Endothelial cell of umbilical vein (primary cell): ENCODE measurements around the gene ARSH. TPM values are rescaled to one million over a fixed set of nuclear protein-coding genes. Genes with fewer than 3 reads are reported as not detected.

ENCODE experiments used
- BruUV-seq: library from RNA; stranded (reverse); fragments of 400-500 nt; replicated peaks from 2 replicates; lab custom pipeline; 2021; lab: Mats Ljungman, UMichigan
- CTCF ChIA-PET: fragments of 300-600, 350-600 bp; sonication (Branson Sonifier 250); formaldehyde crosslinking; loops from one replicate; lab custom pipeline; 2021; ENCODE audit warnings: antibody characterized with exemption, inconsistent platforms; lab: Charles Lee
- POLR2A ChIA-PET: fragments of 300-600, 350-600 bp; sonication (Branson Sonifier 250); formaldehyde crosslinking; loops from one replicate; lab custom pipeline; 2021; ENCODE audit warnings: antibody characterized with exemption, inconsistent platforms; lab: Charles Lee
- DNase-seq: peaks from one replicate; pipeline ENCODE4 v3.0.0-alpha.2; 2011; ENCODE audit warnings: low read depth, low spot score
- FAIRE-seq: peaks from 2 replicates; lab custom pipeline; 2011; peaks lifted over from hg19 to GRCh38; lab: Jason Lieb, UNC
- H2AFZ ChIP-seq: 2 replicates; pipeline ENCODE4 v1.6.0; 2012; ENCODE audit warnings: low read depth, low read length, control low read depth, inconsistent platforms
- H3K27ac ChIP-seq: 2 replicates; pipeline ENCODE4 v1.5.1; 2011; ENCODE audit warnings: low read depth, mild to moderate bottlenecking, control low read depth, low read length, moderate library complexity; ENCODE audit not compliant: insufficient read depth
- H3K27me3 ChIP-seq, 2 experiments: 2 replicates each; pipeline versions ENCODE4 v1.6.0 to v1.6.1; 2011; ENCODE audit warnings: low read length in 2 of 2, mixed read lengths in 1 of 2; ENCODE audit not compliant: control insufficient read depth in 2 of 2, insufficient read depth in 2 of 2
- H3K36me3 ChIP-seq, 2 experiments: 2 replicates in 1 of 2; 3 replicates in 1 of 2; pipeline ENCODE4 v1.5.1; 2011; ENCODE audit warnings: low read length in 2 of 2, mild to moderate bottlenecking in 1 of 2, moderate library complexity in 1 of 2; ENCODE audit not compliant: control insufficient read depth in 2 of 2, insufficient read depth in 2 of 2; ENCODE audit errors: extremely low read depth in 1 of 2
- H3K4me1 ChIP-seq: 3 replicates; pipeline ENCODE4 v1.5.1; 2011; ENCODE audit warnings: mild to moderate bottlenecking, low read length; ENCODE audit not compliant: control insufficient read depth, insufficient read depth; ENCODE audit errors: extremely low read depth
- H3K4me2 ChIP-seq: 2 replicates; pipeline ENCODE4 v1.6.1; 2011; ENCODE audit warnings: low read length, control low read depth, mixed read lengths; ENCODE audit not compliant: insufficient read depth
- H3K4me3 ChIP-seq, 3 experiments: fragments of 200-600 bp in 1 of 3; sonication (generic), shearing (Covaris generic) in 1 of 3; replicated peaks in 1 of 3; 2 replicates each; pipeline ENCODE4 v1.5.1; 2011 to 2016; ENCODE audit warnings: control low read depth in 3 of 3, low read length in 3 of 3, mild to moderate bottlenecking in 2 of 3, inconsistent platforms in 1 of 3, low read depth in 1 of 3, moderate library complexity in 1 of 3; ENCODE audit not compliant: insufficient read depth in 1 of 3
- H3K79me2 ChIP-seq: 2 replicates; pipeline ENCODE4 v1.6.0; 2012; ENCODE audit warnings: low read length, inconsistent platforms; ENCODE audit not compliant: control insufficient read depth, insufficient read depth
- H3K9ac ChIP-seq: replicated peaks from 2 replicates; pipeline ENCODE3; 2011; ENCODE audit warnings: low read length, control low read depth; ENCODE audit not compliant: insufficient read depth; ENCODE audit errors: extremely low read depth
- H3K9me1 ChIP-seq: replicated peaks from 3 replicates; pipeline ENCODE4 v1.6.0; 2011; ENCODE audit warnings: mild to moderate bottlenecking, low read length; ENCODE audit not compliant: control insufficient read depth, insufficient read depth; ENCODE audit errors: extremely low read depth
- H3K9me3 ChIP-seq: replicated peaks from 2 replicates; pipeline ENCODE4 v1.5.1; 2012; ENCODE audit warnings: low read length, inconsistent platforms; ENCODE audit not compliant: control insufficient read depth, insufficient read depth
- H4K20me1 ChIP-seq: replicated peaks from 2 replicates; pipeline ENCODE3; 2011; ENCODE audit warnings: mild to moderate bottlenecking, low read length; ENCODE audit not compliant: control insufficient read depth, insufficient read depth; ENCODE audit errors: extremely low read depth
- CTCF ChIP-seq, 2 donors: IDR thresholded peaks; 1 replicate in 1 of 2; 2 replicates in 1 of 2; pipeline ENCODE4 v1.5.1; 2011; ENCODE audit warnings: low read length in 2 of 2, mild to moderate bottlenecking in 2 of 2, moderate library complexity in 2 of 2, control low read depth in 1 of 2, inconsistent platforms in 1 of 2, low read depth in 1 of 2; ENCODE audit not compliant: insufficient read depth in 1 of 2; ENCODE audit errors: extremely low read depth in 1 of 2
- EZH2 ChIP-seq: IDR thresholded peaks from 2 replicates; pipeline ENCODE4 v1.6.1; 2012; ENCODE audit warnings: borderline replicate concordance, low read depth, mild to moderate bottlenecking, moderate library complexity, low read length, inconsistent platforms; ENCODE audit not compliant: severe bottlenecking
- FOS ChIP-seq: IDR thresholded peaks from 2 replicates; pipeline ENCODE4 v1.6.1; 2011; ENCODE audit warnings: mild to moderate bottlenecking, low read length, moderate library complexity, borderline replicate concordance; ENCODE audit not compliant: insufficient read depth
- GATA2 ChIP-seq: IDR thresholded peaks from 2 replicates; pipeline ENCODE4 v1.7.0; 2011; ENCODE audit warnings: low read depth, mild to moderate bottlenecking, moderate library complexity, mixed read lengths, low read length; ENCODE audit not compliant: insufficient read length, insufficient read depth
- JUN ChIP-seq: IDR thresholded peaks from 2 replicates; pipeline ENCODE4 v1.6.1; 2011; ENCODE audit warnings: borderline replicate concordance, low read depth; ENCODE audit not compliant: insufficient read length, insufficient read depth
- MAX ChIP-seq: IDR thresholded peaks from 2 replicates; pipeline ENCODE4 v1.6.1; 2011; ENCODE audit not compliant: insufficient read depth, insufficient read length
- MYC ChIP-seq: IDR thresholded peaks from one replicate; pipeline ENCODE4 v1.6.1; 2011; ENCODE audit warnings: mild to moderate bottlenecking, low read depth, low read length
- POLR2A ChIP-seq: IDR thresholded peaks from 2 replicates; pipeline ENCODE4 v1.6.1; 2012; ENCODE audit warnings: low read depth, mild to moderate bottlenecking, control low read depth, low read length
- POLR2AphosphoS5 ChIP-seq: IDR thresholded peaks from 2 replicates; pipeline ENCODE4 v1.6.1; 2012; ENCODE audit warnings: low read depth, mild to moderate bottlenecking, control low read depth, low read length, moderate library complexity; ENCODE audit not compliant: insufficient read depth
- dilution Hi-C: fragments of 300-500 bp; cut with MboI; formaldehyde crosslinking; loops from one replicate; pipeline ENCODE4 v1.15.0; 2019; ENCODE audit warnings: low sequenced_read_pairs; ENCODE audit not compliant: extremely low pct_ligation_motif_present
- intact Hi-C: fragments of 100-400 bp; cut with micrococcal nuclease; formaldehyde crosslinking; loops from one replicate; pipeline ENCODE4 v1.10.0; 2022
- polyA plus RNA-seq, 4 experiments: library from polyadenylated mRNA; depleted of rRNA in 3 of 4; stranded (reverse) in 3 of 4; unstranded in 1 of 4; fragments of >200 nt; gene quantifications; 2 replicates each; pipeline versions ENCODE4 v1.2.1 to v1.2.3, GENCODE V29; 2011 to 2012; ENCODE audit warnings: missing spikeins in 1 of 4
- total RNA-seq: library from RNA; stranded (reverse); gene quantifications from 2 replicates; pipeline ENCODE4 v1.2.3, GENCODE V29; 2021

Gene ARSH
- total and polyA plus RNA-seq, 2 donors (not counting 3 experiments of a cell fraction or from before 2014, with no cell fraction given) = not detected

GRCh38 chrX:3052860-3053259, 46.5 kb downstream of the ARSH start:
- FAIRE-seq = no peak
- Histone ChIP-seq H3K4me1 (no peaks in the 10 kb centered on the region), H3K36me3 (no peaks in the 10 kb centered on the region), H2AFZ (no peak overlapping the region), H3K9ac (no peak overlapping the region), H3K9me3 (no peaks in the 10 kb centered on the region), H3K9me1 (no peaks in the 10 kb centered on the region), H3K27me3 (no peaks in the 10 kb centered on the region), H4K20me1 (no peaks in the 10 kb centered on the region), H3K4me2 (no peak overlapping the region), H3K4me3 (no peak overlapping the region), H3K27ac (no peak overlapping the region), H3K79me2 (no peaks in the 10 kb centered on the region)
- TF ChIP-seq POLR2A (no peak), JUN (no peak), EZH2 (no peak), MAX (no peak), POLR2AphosphoS5 (no peak), CTCF (IDR thresholded peaks at IDR 0.05; ENCODE audit: extremely low read depth in 1 of 2, insufficient read depth in 1 of 2, low read depth in 1 of 2, low read length in 2 of 2) (no peak), FOS (no peak), GATA2 (no peak), MYC (no peak)
- ChIA-PET CTCF (no interaction called here), POLR2A (no interaction called here)
- DNase-seq = no peak
- intact Hi-C loops (no loop called here), dilution Hi-C loops (no loop called here)
- BruUV-seq = no TSS peak
